Stimulated activated CD8-positive, alpha-beta memory T cell treated with anti-CD3 and anti-CD28 coated beads, Interleukin-7, amount 100 ng/mL, for 1 hour (primary cell): ENCODE measurements around the gene ZFR2.
"Not testable (repeated sequence)": the region's sequence is repeated elsewhere in the genome, so short reads cannot be mapped to it uniquely, and the experiment has no call there.

ENCODE experiments used
- DNase-seq, 2 donors: peaks; one replicate each; pipeline ENCODE4 v3.0.0-alpha.2; 2020; ENCODE audit warnings: low read depth in 2 of 2

The ZFR2 gene

GRCh38 chr19:3771000-3771905 lies 97.6 kb downstream of the ZFR2 start:
- no peak for DNase-seq

DNA sequence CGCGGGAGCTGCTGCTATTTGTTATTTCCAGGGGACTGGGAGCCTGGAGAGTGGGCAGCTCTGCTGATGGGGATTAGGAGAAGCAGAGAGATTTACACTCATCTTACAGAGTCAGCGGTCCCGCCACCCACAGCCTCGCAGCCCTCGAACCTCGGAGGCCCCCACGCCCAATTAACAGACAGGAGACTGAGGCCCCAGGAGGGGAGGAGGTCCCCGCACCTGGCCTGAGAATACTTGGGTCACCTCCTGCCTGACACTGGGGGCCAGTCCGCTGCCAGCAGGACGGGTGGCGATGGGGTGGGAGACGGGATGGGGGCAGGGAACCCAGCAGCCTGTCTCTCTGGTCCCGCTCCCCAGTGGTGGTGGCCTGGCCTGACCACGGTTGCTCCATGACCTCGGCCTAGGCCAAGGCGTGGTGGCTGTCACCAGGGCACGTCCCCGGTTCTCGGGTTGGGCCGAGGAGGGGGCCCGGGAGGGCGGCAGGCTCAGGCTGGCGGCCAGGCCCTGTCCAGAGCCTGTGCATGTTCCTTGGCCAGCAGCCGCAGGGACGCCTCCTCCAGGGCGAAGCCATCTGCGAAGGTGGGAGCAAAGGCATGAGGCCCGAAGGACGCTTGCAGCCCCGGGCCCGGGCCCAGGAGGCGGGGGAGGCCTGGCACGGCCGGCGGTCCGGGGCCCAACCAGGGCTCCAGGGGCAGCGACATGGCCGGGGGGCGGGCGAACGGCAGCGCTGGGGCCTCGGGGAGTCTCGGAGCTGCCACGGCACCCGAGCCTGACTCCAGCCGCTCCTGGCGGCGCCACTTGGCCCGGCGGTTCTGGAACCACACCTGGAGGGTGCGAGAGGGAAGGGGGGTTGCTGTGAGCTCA lies 98.5 kb downstream of the ZFR2 start:
- no peak for DNase-seq

DNA sequence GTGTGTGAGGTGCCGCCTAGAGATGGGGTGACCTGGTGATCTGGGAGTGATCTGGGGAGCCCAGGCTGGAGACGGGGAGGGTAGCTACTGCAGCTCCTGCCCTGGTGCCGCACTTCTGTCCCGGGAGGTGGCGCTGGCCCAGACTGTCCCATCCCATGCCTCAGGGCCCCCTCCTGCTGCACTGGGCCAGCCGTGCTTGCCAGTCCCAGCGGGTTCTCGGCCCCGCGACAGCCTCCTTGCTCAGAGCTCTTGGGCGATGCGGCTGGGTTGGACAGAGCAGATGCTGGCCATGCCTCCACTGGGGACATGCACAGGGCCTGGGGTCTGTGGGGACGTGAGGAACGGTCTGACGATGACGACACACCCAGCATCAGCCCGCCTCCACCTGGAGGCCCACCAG lies 99.3 kb downstream of the ZFR2 start:
- no peak for DNase-seq

- no peak for DNase-seq
These were observed 100.1 kb downstream of the ZFR2 start for GRCh38 chr19:3768748-3769099.

- no peak for DNase-seq
These were observed 100.7 kb downstream of the ZFR2 start for GRCh38 chr19:3768015-3768747.

DNA sequence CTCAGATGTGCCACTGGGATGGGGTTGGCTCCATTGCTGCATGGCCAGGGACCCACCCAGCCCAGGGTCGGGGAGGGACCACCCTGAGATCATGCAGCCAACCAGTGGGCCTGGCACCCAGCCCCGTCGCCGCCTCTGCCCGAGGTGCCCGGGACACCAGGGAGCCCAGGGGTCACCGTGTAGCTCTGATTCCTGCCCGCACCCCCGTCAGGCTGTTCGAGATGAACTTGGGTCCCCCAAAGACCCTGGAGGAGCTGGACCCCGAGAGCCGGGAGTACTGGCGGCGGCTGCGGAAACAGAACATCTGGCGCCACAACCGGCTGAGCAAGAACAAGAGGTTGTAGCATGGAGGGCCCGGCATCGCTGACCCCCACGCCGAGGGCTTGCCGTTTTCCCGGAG lies 101.8 kb downstream of the ZFR2 start:
- no peak for DNase-seq

GRCh38 chr19:3766520-3766919 lies 102.3 kb downstream of the ZFR2 start:
- no peak for DNase-seq

DNA sequence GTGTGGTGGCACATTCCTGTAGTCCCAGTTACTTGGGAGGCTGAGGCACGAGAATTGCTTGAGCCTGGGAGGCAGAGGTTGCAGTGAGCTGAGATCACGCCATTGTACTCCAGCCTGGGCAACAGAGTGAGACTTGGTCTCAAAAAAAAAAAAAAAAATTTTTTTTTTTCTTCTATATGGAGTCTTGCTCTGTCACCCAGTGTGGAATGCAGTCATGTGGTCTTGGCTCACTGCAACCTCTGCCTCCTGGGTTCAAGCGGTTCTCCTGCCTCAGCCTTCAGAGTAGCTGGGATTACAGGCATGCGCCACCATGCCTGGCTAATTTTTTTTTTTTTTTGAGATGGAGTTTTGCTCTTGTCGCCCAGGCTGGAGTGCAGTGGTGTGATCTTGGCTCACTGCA lies 103.1 kb downstream of the ZFR2 start:
- not testable (repeated sequence) for DNase-seq

- DNase-seq, result no peak
These were observed 103.7 kb downstream of the ZFR2 start for GRCh38 chr19:3765121-3765520.

- peak; percentile 99 for DNase-seq
These were observed 106.1 kb downstream of the ZFR2 start, which contains the start of gene MRPL54 for GRCh38 chr19:3762501-3763459. Gene MRPL54, plus strand, starts transcription at chr19:3762682. Its CDS starts 19 bp downstream, at chr19:3762701.

DNA sequence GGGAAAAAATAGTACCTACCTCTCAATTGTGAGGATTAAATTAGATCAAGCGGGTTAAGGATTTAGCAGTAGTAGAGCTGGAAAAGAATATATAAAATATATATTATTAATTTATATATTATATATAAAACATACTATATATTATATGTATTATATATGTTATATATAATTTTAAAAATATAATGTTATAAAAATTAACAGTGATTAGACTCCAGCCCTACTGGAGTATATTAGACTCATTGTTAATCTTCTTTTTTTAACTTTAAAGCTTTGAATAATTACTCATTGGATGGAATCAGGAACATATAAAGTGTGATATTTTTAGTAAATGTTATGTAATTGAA lies 106.7 kb downstream of the ZFR2 start:
- no peak for DNase-seq

DNA sequence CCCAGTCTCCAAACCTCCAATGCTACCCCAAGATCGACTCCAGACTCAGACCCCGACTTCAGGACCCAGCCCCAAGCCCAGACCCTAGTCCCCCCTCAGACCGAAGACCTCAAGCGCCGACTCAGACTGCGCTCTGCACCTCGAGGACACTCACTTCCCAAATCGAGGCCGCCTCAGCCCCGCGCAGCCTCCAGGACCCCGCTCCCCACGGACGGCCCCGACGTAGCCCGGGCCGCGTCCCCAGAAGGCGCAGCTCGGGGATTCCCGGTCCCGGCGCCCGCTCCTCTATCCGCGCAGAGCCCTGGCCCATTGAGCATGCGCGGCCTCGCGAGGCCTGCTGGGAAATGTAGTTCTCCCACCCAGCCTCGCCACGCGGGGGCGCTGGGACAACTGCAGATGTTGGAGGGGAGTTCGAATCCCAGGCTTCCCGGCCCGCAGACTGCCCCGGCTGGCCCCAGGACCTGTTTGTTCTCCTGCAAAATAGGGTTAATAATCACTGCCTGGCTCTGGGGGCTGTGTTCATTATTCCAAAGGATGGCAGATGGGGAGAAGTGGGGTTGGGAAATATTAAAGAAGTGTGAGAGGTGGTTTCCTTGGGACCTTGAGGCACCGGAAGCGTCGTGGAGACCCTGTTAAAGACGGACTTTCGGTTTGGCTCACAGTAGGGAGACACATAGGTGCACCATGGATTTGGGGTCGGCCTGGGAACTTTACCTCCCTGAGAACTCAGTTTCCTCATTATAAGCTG lies 107.3 kb downstream of the ZFR2 start, which contains the start of gene APBA3:
APBA3 (minus strand) TSS at position 311 of the 748 bp plus-strand sequence. CDS start 1,428 bp downstream, outside the sequence.
- peak; percentile 86 to 93 for DNase-seq

GRCh38 chr19:3760871-3761361 lies 107.9 kb downstream of the ZFR2 start:
- DNase-seq, result no peak

DNA sequence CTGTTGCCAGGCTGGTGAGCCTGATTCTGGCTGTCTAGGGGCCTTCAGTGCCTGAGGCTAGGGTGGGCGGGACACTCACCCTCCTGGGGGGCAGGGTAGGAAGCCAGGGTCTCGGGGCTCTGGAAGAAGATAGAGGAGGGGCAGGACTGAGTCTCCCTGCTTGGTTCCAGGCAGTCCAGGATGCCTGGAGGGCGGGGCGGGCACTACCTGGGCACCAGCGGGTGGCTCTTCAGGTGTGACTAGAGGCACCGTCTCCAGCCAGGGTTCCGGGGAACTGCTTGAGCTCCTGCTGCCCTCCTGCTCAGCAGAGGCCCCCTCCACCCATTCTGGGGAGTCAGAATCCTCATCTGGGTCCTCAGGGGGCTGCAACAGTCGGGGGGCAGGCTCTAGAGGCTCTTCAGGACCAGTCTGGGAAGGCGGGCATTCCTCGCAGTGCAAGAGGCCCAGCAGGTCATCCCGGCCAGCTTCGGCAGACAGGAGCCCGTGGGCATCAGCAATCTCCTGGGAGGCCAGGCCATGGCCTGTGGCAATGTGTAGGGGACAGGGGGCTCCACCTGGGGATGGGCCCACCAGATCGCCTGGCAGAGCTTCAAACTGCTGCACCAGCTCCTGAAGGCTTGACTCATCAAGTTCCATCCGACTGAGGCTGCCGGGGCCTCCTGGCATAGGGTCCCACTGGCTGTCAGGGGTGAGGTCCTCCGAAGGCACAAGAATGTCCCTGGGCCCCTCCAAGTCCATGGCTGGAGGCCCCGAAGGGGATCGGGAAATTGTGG lies 109.2 kb downstream of the ZFR2 start:
- no peak for DNase-seq

DNA sequence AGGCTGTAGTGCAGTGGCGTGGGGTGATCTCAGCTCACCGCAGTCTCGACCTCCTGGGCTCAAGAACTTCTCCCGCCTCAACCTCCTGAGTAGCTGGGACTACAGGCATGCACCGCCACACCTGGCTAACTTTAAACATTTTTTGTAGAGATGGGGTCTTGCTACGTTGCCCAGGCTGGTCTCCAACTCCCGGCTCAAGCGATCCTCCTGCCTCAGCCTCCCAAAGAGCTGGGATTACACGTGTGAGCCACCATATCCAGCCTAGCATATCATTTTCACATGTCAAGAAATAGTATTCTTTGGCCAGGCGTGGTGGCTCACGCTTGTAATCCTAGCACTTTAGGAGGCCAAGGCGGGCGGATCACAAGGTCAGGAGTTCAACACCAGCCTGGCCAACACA lies 110.5 kb downstream of the ZFR2 start:
- not testable (repeated sequence) for DNase-seq

- DNase-seq, result not testable (repeated sequence)
These were observed 111.1 kb downstream of the ZFR2 start for GRCh38 chr19:3757705-3758104.
